Esophagus squamous epithelium (tissue), 5 donors: ENCODE data around the gene RP2. TPM values are rescaled to one million over a fixed set of nuclear protein-coding genes. Genes with fewer than 3 reads are reported as not detected.
A peak's percentile ranks its signal among the peaks of the same experiment; 100 is the strongest.

Experiments
- DNase-seq: peaks from one replicate; lab custom pipeline; 2025; lab: John Stamatoyannopoulos, UW
- H3K27ac ChIP-seq, 4 donors: fragments of 200-600 bp; sonication (generic); one replicate each; pipeline ENCODE4 v1.5.1; 2016 to 2019; ENCODE audit warnings: mild to moderate bottlenecking in 1 of 4
- H3K27me3 ChIP-seq, 4 donors: fragments of 200-600 bp; sonication (generic); 1 replicate in 3 of 4; 2 replicates in 1 of 4; pipeline versions ENCODE4 v1.5.1 to v1.6.0; 2017 to 2021; ENCODE audit warnings: antibody characterized with exemption in 1 of 4
- H3K36me3 ChIP-seq, 3 donors: fragments of 200-600 bp; sonication (generic); one replicate each; pipeline ENCODE4 v1.5.1; 2016 to 2019
- H3K4me1 ChIP-seq, 3 donors: fragments of 200-600 bp; sonication (generic); one replicate each; pipeline ENCODE4 v1.5.1; 2017 to 2019
- H3K4me3 ChIP-seq, 4 donors: fragments of 200-600 bp; sonication (generic); 1 replicate in 3 of 4; 2 replicates in 1 of 4; pipeline ENCODE4 v1.5.1; 2016 to 2019; ENCODE audit warnings: mild to moderate bottlenecking in 2 of 4, moderate library complexity in 1 of 4
- H3K9me3 ChIP-seq, 3 donors: fragments of 200-600 bp; sonication (generic); one replicate each; pipeline ENCODE4 v1.5.1; 2016 to 2019
- POLR2A ChIP-seq, 4 donors: fragments of 450-650 bp; IDR thresholded peaks; one replicate each; pipeline ENCODE4 v1.6.1; 2017; ENCODE audit warnings: antibody characterized with exemption in 4 of 4, mild to moderate bottlenecking in 4 of 4, moderate library complexity in 3 of 4
- WGBS, 2 donors: methylation state at CpG; one replicate each; pipeline ENCODE4 v1.1.5; 2018; 5-methylcytosine and 5-hydroxymethylcytosine counted together
- intact Hi-C: fragments of 100-400 bp; cut with DNase I; formaldehyde crosslinking; loops from one replicate; pipeline ENCODE4 v1.15.0; 2022
- total RNA-seq, 4 donors: library from RNA; depleted of rRNA; stranded (reverse); fragments of >200 nt; gene quantifications; one replicate each; pipeline ENCODE4 v1.1.0, GENCODE V29; 2016
- TF ChIP-seq, protein P1 (sequence below), 6 experiments: fragments of 450-650 bp in 4 of 6; fragments of 200-600 bp in 2 of 6; sonication (generic) in 2 of 6; IDR thresholded peaks; one replicate each; pipeline ENCODE4 v1.5.1; 2016 to 2019; ENCODE audit warnings: antibody characterized with exemption in 6 of 6, mild to moderate bottlenecking in 4 of 6, moderate library complexity in 4 of 6
- donor health status: DM: yes; HTN: yes; CAD: no.

RP2 gene
- total RNA-seq, 4 donors from 2014 or later, result 14.9 to 21.9 (median 17.6) TPM

GRCh38 chrX:46913667-46914066 is 76.8 kb downstream of the RP2 start:
- 20 to 26% methylated on average over 1 to 14 of the region's 14 CpGs for WGBS, 2 donors
- intact Hi-C loops, result no loop called here
- Histone ChIP-seq H3K36me3 (no peaks in the 10 kb centered on the region), H3K4me3 (peak overlapping the region; percentile 66 to 78 (median 76)), H3K4me1 (peaks cover 0 to 12% (median 0%) of the 10 kb centered on the region in 3 donors), H3K27me3 (peaks cover 0 to under 1% (median 0%) of the 10 kb centered on the region in 4 donors), H3K9me3 (no peaks in the 10 kb centered on the region), H3K27ac (peak overlapping the region in 3 of 4 donors; percentile 73 to 82 (median 73))
- TF ChIP-seq, protein P1, sequence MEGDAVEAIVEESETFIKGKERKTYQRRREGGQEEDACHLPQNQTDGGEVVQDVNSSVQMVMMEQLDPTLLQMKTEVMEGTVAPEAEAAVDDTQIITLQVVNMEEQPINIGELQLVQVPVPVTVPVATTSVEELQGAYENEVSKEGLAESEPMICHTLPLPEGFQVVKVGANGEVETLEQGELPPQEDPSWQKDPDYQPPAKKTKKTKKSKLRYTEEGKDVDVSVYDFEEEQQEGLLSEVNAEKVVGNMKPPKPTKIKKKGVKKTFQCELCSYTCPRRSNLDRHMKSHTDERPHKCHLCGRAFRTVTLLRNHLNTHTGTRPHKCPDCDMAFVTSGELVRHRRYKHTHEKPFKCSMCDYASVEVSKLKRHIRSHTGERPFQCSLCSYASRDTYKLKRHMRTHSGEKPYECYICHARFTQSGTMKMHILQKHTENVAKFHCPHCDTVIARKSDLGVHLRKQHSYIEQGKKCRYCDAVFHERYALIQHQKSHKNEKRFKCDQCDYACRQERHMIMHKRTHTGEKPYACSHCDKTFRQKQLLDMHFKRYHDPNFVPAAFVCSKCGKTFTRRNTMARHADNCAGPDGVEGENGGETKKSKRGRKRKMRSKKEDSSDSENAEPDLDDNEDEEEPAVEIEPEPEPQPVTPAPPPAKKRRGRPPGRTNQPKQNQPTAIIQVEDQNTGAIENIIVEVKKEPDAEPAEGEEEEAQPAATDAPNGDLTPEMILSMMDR (IDR thresholded peaks at IDR 0.05), result no peak
- TF ChIP-seq POLR2A (IDR thresholded peaks at IDR 0.05), result no peak
- no peak for DNase-seq

- H3K27ac ChIP-seq, result no peak overlapping the region
- no peak for DNase-seq
- WGBS, 2 donors, result 66 to 85% methylated on average over 2 of the region's 2 CpGs
- H3K27me3 ChIP-seq, result peaks cover 0 to 4% (median 0%) of the 10 kb centered on the region in 4 donors
- peaks cover 0 to 6% (median 0%) of the 10 kb centered on the region in 3 donors for H3K9me3 ChIP-seq
- H3K4me3 ChIP-seq, result no peak overlapping the region
- peaks cover 0 to 12% (median 0%) of the 10 kb centered on the region in 3 donors for H3K4me1 ChIP-seq
- H3K36me3 ChIP-seq, result no peaks in the 10 kb centered on the region
- TF ChIP-seq, protein P1 (IDR thresholded peaks at IDR 0.05), result no peak
- TF ChIP-seq POLR2A (IDR thresholded peaks at IDR 0.05), result no peak
- intact Hi-C loops, result no loop called here
Measured at GRCh38 chrX:46916273-46916672, 79.4 kb downstream of the RP2 start.

DNA sequence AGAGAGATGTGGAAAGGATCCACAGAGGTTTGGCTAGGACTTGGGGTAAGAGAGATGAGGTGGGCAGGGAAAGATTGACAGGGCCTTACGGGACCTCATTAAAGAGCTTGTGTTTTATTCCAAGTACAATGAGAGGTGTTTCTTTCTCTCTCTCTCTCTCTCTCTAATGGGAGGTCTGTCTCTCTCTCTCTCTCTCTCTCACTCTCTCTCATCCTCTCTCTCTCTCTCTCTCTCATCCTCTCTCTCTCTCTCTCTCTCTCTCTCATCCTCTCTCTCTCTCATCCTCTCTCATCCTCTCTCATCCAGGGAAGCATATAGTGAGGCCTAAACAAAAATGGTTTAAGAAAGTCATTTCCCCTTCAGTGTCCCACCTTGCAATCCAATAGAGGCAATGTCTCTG is 80.8 kb downstream of the RP2 start:
- WGBS, 2 donors, result 89 to 100% methylated on average over 1 of the region's 1 CpG
- peaks cover 0 to 4% (median 0%) of the 10 kb centered on the region in 4 donors for H3K27me3 ChIP-seq
- H3K27ac ChIP-seq, result no peak overlapping the region
- intact Hi-C loops, result no loop called here
- H3K36me3 ChIP-seq, result no peaks in the 10 kb centered on the region
- peaks cover 0 to 6% (median 0%) of the 10 kb centered on the region in 3 donors for H3K9me3 ChIP-seq
- H3K4me3 ChIP-seq, result no peak overlapping the region
- no peak for DNase-seq
- TF ChIP-seq, protein P1 (IDR thresholded peaks at IDR 0.05), result no peak
- TF ChIP-seq POLR2A (IDR thresholded peaks at IDR 0.05), result no peak
- peaks cover 0 to 12% (median 0%) of the 10 kb centered on the region in 3 donors for H3K4me1 ChIP-seq

GRCh38 chrX:46918434-46918833 is 81.6 kb downstream of the RP2 start:
- no peaks in the 10 kb centered on the region for H3K36me3 ChIP-seq
- WGBS, 2 donors, result 100% methylated on average over 1 of the region's 1 CpG; no CpG with 5 or more reads in 1 of the 2 donors
- no peak overlapping the region for H3K4me3 ChIP-seq
- H3K27me3 ChIP-seq, result peaks cover 0 to 4% (median 0%) of the 10 kb centered on the region in 4 donors
- DNase-seq, result no peak
- peaks cover 0 to 11% (median 0%) of the 10 kb centered on the region in 3 donors for H3K4me1 ChIP-seq
- intact Hi-C loops, result no loop called here
- H3K9me3 ChIP-seq, result peaks cover 0 to 6% (median 0%) of the 10 kb centered on the region in 3 donors
- TF ChIP-seq, protein P1 (IDR thresholded peaks at IDR 0.05), result no peak
- no peak for TF ChIP-seq POLR2A (IDR thresholded peaks at IDR 0.05)
- H3K27ac ChIP-seq, result no peak overlapping the region

GRCh38 chrX:46920235-46920634 is 83.4 kb downstream of the RP2 start:
- Histone ChIP-seq H3K9me3 (peaks cover 0 to 6% (median 0%) of the 10 kb centered on the region in 3 donors), H3K27ac (no peak overlapping the region), H3K36me3 (no peaks in the 10 kb centered on the region), H3K27me3 (peaks cover 0 to 4% (median 0%) of the 10 kb centered on the region in 4 donors), H3K4me1 (no peaks in the 10 kb centered on the region), H3K4me3 (no peak overlapping the region)
- intact Hi-C loops, result no loop called here
- no peak for DNase-seq
- 58 to 60% methylated on average over 3 to 4 of the region's 4 CpGs for WGBS, 2 donors
- TF ChIP-seq, protein P1 (IDR thresholded peaks at IDR 0.05), result no peak
- TF ChIP-seq POLR2A (IDR thresholded peaks at IDR 0.05), result no peak
